HG02884 (cell line): Measurements from ENCODE around the gene BIRC5.
"Not testable (repeated sequence)": the region's sequence is repeated elsewhere in the genome, so short reads cannot be mapped to it uniquely, and the experiment has no call there.

ENCODE experiments used
- ATAC-seq: cut with Tn5 transposase; IDR thresholded peaks from one replicate; pipeline ENCODE4 v1.9.1; 2021; ENCODE audit warnings: mild to moderate bottlenecking, moderate library complexity; ENCODE audit not compliant: unreplicated experiment

BIRC5 gene

DNA sequence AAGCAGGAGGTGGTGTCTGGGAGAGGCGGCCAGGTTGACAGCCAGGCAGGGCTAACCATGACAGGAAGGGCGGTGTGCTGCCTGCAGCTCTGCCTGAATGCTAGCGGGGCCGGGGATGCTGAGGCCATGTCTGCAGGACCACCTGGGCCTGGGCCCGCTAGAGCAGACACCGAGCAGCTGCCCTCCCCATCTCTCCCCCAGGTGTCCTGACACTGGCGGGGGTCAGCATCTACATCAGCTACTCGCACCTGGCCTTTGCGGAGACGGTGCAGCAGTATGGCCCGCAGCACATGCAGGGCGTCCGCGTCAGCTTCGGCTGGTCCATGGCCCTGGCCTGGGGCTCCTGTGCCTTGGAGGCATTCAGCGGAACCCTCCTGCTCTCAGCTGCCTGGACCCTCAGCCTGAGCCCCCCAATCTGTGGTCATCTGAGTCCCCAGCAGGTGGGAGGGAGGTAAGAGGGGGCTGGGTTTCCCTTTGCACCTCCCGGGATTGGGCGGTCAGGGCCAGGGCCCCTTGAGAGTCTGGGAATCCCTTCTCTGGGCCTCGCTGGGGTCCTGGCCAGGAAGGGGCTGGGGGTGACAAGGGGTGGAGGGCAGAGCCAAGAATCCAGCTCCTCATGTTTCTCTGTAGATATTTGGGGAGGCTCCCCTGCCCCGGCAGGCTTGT, 24.9 kb downstream of the BIRC5 start:
- no peak for ATAC-seq

DNA sequence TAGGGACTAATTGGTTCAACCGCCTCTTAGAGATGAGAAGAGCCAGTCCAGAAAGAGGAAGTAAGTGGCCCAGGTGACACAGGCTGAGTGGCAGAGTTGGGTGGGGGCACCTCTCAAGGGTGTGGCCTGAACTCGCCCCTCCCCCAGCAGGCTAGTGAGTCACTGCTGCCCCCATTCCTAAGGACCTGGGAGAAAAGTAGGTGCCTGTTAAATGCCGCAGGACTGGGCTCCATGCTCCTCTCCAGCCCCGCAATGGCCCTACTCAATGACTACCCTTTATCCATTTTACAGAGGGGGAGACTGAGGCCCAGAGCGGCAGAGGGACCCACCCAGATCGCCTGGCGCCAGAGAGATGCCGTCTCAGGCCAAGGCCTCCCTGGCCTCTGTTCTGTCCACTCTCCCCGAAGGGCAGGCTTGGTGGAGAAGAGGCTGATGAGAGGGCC, 25.5 kb downstream of the BIRC5 start:
- ATAC-seq = no peak

DNA sequence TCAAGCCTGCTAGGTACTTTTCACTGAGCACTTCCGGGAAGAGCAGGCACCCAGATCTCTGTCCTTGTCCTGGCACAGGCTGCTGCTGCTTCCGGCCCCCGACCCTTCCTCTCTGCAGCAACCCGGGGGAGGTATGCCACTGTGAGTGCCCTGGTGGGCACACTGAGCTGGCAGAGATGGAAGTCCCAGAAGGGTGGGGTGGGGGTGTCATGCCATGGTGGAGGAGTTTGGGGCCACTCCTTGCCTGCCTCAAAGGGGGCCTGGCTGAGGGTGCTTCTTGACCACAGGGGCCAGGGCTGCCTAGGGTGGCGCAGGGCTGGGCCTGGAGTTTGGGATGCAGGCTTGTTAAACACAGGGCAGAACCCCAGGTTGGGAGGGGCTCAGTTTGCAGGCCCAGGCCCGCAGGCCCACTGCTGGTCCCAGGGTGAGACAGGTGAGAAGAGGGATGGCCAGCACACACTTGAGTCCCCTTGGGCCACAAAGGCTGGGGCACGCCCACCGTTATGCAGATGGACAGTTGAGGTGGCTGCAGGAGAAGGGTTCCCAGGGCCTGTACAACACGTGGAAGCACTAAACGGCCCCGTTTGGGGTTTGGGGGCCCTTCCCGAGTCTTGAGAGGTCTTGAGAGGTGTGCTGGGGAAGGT, 26.1 kb downstream of the BIRC5 start:
- no peak for ATAC-seq

DNA sequence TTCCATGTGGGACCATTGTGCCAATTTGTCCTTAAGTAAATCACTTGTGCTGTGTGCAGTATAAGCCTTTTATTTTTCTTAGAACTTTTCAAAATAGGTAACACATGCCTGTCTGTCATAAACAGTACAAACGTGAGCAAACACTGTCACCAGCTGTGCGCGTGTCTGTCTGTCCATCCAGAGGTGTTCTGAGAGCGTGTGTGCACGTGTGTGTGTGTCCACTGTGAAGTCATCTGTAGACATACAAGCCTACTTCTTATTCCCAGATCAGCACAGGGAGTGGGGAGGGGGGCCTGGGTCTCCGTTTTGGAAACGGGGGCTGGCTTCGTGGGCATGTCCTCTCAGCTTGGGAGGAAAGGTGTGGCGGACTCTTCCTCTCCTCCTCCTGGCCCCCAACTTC, 26.8 kb downstream of the BIRC5 start:
- no peak for ATAC-seq

DNA sequence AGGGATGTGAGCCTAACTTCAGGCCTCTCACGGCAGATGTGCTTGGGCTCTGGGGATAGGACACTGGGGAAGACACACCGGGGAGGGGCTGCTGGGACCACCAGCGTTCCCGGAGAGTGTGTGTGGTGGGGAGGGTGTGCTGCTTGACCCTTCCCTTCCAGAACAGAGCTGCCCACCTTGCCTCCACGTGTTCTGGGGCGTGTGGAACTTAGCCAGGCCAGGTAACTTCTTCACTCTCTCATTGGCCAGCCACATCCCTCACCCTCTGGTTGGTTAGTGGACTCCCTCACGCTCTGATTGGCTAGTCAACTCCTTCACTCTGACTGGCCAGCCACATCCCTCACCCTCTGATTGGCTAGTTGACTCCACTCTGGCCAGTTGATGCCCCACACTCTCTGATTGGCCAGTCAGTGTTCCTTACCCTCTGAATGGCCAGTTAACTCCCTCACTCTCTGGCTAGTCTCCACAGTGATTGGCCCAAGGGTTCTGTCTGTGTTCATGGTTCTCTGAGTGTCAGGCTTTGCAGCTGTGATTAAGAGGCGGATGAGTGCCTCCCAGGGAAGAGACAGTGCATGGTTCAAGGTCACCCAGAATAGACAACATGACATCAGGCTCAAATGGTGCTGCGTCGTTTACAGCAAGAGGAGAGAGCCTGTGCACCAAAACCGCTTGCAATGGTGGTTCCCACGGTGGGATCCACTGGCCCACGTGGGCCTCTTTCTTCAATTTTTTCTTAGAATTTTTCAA, 27.4 kb downstream of the BIRC5 start:
- ATAC-seq = no peak

DNA sequence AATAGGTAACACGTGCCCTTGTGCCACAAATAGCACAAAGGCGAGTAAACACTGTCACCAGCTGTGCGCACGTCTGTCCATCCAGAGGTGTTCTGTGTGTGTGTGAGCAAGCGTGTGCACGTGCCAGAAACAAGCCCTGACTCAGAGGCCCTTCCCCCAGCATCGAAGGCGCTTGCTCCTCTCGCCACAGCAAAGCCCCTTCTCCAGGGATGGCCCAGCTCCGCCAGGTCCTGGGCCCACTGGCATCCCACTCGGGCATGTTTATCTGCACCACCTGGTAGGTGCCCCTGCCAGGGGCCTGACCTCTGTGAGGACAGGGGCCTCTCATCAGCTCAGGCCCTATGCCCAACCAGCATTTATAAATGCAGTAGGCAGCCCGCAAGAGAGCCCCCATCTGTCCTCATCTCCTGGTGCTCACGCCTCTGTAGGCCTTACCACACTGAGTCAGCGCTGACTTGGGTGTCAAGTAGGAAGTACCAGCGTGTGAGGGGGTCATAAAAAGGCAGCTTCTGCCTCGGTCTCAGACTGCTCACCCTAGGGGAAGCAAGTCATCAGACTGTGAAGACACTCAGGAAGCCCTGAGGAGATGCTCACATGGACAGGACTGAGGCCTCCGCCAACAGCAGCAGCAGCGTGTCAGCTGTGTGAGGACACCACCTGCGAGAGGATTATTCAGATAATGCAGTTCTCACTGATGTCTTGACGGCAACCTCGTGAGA, 28.1 kb downstream of the BIRC5 start:
- ATAC-seq = no peak

DNA sequence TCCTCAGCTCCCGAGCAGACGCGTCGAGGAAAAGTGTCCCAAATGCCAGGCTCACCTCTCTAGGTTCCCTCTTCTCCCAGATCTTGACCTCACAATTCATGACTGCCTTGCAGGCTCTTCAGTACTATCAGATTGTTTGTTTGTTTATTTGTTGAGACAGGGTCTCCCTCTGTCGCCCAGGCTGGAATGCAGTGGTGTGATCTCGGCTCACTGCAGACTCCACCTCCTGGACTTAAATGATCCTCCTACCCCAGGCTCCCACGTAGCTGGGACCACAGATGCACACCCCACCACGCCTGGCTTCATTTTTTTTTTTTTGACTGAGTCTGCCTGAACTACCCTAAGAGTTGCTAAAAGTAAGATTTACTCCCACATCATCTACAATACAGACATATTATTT, 33.3 kb downstream of the BIRC5 start:
- ATAC-seq = no peak

DNA sequence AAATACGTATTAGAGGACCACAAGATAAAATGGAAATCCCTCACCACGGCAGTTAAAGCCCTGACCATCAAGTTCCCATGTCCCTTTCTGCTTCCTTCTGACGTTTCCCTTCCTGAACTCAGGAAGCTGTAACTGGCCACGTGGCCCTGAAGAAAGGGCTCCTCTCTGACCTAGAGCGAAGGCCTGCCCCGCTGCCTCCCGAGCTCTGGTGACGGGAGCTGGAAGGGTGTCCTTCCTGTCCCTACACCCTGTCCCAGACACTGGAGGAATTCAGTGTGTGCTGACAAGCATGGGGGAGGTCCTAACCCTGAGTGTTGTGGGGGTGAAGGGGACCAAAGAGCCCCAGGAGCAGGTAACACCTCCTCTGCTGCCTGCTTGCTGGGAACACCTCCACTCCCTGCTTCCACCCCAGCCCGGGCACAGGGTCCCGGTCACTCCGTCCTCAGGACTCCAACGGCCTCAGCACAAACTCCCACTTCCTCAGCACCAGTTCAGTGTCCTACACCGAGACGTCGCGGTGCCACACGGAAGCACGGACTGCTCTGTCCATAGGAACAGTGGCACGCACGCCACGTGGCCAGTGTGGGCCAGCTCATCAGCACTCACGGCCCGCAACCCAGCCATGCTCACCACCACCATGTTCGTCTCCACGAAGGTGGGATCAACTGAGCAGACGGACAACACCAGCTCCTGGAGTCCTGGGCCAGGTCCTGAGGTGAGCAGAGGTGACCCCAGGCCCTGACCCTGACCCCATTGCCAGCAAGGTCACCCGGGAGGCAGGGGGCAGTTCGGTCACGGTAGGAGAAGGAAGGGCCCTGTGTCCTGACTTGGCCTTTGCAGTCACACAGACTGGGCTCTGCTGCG, 34.2 kb downstream of the BIRC5 start:
- ATAC-seq = no peak

DNA sequence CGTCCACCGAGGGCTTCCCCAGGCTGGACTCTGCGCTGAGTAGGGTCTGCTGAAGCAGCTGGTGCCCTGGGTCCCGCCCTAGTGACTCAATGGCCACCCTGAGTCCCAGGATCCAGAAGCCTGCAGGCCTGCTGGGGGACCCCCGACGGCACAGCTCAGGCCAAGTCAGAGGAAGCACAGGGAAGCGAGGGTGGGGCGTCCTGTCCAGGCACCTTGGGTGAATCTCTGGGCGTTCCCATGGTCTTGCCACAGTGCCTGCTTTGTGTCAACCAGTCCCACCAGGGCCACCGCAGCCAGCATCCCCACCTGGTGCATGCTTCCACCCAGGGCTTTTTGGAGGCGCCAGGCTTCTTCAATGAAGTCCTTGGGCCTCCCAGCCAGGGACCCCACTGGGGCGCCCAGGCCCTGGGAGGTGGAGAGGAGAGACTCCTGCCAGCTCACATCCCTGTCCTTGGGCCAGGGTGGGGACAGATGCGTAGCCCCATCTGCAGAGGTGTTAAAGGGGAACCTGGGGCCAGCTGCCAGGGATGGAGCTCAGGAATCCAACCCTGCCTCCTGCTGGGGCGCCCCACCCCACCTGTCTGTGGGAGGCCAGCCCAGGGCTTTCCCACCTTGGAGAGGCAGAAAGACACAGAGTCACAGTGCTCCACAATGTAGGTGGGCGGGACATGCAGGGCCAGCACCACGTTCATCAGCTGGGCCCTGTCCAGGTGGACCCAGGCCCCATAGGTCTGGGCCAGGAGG, 35.2 kb downstream of the BIRC5 start:
- no peak for ATAC-seq

DNA sequence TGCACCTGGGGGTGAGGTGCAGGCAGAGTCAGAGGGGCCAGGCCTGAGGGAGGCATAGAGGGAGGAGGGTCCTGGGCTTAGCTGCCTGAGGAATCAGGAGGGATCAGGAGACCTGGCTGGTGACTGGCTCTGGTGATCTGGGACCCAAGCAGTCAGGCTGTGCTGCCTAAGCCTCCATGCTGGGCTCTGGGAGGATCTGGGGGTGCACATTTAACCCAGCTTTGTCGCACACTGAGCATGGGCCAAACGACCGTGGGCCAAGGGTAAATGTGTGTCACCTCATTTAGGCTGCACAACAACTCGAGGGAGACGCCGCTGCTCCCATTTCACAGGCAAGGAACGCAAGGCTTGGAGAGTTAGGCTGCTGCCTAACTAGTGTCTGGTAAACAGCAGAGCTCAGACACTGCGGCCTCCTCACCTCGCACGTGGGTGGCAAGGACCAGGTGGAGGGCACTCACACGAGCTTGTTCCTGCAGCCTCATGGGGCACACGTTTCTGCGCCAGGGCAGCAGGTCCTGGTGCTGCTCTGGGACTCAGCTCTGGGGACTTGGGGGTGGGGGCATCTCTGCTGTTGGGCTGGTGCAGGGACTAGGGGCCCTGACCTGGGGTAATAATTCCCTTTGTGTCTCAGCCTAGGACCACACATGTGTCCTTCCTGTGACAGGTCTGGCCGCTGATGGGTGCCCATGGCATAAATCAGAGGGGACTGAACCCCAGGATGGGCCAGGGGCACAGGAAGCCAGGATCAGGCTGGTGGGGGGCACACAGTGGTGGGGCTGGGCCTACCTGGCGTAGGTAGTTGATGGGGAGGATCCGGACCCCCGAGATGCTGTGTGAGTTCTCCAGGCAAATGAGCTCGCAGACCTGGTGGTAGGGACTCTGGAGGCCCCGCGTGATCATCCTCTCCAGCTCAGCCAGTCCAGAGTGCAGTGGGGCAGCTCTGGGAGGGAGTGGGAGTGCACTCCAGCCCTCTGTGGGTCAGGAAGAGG, 36.1 kb downstream of the BIRC5 start:
- ATAC-seq = no peak

DNA sequence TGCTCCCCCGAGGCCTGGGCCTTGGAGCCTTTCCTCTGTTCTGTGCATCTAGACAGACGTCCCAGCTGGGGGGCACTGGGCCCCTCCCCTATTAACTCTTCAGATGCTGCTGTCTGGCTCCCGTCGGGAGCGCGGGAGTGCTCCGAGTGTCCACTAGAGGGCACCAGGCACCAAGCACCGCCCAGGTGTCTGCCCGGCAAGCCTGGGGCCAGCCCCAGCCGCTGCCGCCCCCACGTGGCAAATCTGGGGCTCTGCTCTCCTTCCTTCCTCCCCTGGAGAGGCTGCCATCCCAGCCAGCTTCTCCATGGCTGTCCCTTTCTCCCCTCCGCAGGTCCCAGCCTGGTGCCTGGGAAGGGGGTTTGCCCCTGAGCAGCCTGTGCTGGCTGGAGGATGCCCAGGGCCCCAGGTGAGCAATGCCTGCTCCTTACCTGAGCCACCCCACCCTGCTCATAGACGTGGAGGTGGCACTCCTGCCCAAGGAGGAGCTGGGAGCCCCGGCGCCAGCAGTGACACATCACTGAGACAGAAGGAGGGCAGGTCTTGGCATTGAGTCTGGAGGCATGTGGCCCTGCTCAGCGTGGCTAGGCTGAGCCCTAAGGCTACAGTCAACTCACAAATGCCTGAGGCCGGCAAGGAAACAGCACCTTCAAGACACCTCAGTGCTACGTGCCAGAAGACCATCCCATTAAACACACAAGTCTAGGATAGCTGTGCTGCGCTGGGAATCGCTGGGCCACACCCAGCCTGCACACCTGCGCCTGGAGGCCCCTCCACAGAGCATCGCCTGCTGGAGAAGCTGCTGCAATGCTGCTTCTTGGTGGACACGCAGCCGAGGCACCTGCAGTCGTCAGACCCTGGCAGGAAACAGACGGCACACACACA, 37.1 kb downstream of the BIRC5 start:
- no peak for ATAC-seq

DNA sequence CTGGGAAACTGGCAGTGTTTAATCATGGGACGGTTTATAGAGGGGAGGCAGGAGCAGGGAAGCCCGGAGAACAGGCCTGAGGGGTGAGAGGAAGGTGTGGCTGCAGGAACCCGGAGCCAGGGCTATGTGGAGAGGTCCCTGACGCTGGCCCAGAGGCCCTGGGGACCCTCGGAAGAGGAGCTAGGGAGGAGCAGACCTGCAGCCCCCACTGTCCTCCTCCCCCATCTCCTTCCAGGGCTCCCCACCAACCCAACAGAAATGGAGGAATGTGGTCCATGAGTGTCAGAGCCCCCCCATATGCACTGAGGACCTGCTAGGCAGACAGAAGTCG, 37.7 kb downstream of the BIRC5 start:
- ATAC-seq = no peak

DNA sequence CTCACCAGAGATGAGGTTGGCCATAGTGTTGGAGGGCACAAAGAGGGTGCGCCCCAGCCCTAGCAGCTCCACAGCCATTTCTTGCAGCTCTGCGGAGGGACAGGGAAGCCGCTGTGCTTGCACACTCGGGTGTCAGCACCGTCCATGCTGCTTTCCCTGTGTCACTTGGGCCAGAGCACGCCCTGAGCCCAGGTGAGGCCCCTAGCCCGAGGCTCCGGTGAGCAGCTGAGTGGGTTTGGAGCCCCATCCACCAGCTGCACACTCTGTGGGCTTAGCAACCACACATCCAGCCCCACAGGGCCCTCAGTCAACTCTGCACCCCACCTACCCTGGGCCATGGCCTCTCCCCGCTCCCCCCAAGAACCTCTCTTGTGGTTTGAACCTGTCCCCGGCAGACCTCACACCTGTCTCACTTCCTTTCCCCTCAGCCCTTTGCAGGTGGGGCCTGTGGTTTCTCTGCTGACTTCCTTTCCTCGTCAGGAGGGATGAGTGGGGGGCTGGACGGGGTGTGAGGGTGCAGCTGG, 38.1 kb downstream of the BIRC5 start:
- no peak for ATAC-seq

DNA sequence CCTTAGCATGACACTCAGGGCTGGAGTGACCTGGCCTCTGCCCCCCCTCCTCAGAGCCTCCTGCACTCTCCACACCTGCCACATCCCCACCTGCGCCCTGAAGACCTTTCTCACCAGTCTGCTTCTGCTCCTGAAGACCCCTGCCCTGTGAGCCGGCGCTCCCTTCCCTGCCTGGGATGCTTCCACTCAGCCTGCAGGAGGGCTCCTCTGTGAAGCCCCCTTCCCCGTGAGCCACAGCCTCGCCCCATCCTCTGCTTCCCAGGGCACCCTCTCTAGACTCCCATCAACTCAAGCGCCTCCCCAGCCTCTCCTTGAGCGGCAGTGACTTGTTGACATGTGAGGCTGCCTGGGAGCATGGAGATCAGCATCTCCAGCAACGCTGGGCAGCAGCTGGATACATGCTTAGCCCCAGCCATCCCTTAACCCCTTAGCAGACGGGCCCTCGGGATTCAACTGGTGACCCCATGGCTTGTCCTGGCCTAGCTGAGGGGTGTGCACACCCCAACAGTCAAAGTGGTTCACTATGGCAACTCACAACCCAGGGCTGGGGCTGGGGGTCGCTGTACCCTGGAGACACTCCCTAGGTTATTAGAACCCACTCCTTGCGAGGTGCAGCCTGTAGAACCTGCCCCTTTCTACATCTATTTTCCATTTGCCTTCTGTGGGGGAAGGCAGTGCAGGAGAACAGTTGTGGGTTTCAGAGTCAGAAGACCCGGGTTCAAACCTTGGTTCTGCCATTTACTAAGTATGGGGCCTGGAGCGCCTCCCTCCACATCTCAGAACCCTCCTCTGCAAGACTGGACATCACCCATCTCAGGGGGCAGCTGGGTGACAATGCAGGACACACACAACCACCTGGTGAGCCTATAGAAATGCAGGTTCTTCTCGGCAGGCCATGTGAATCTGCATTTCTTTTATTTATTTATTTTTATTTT, 38.9 kb downstream of the BIRC5 start:
- ATAC-seq = no peak

DNA sequence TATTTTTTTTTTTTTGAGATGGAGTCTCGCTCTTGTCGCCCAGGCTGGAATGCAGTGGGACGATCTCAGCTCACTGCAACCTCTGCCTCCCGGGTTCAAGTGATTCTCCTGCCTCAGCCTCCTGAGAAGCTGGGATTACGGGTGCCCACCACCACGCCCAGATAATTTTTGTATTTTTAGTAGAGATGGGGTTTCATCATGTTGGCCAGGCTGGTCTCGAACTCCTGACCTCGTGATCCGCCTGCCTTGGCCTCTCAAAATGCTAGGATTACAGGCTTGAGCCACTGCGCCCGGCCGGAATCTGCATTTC, 39.5 kb downstream of the BIRC5 start:
- ATAC-seq = not testable (repeated sequence)

DNA sequence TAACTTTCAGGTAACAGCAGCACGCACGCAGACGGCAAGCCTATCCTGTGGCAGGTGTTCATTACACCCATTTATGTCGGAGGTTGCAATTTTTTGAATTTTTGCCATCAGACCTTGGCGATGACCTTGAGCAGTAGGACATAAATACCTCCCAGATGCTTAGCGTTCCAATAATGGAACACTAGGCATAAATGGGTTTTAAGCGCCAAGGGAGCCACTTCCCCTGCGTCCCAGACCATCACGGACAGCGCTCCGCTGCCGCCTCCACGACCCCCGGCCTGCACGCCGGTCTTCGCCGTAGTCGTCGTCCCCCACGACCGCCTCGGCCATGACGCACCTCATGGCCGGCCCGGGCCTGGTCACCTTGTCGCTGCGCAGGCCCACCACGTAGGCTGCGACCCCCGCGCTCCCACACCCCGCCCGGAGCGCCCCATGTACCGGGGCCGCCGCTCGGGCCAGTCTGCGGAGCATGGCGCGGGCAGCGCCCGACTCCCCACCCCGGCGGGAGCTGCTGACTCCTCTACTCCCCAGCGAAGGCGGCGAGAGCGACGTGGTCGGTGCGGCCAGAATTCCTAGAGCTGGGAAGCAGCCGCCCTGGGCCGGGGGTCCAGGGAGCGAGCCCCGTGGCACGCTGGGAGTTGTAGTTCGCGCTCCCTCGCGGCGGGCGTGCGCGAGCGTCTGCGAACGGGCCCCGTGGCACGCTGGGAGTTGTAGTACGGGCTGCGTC, 40.1 kb downstream of the BIRC5 start:
- peak; percentile 46 for ATAC-seq
